Skin epidermis (tissue), 12 donors: Measurements from ENCODE around the gene ICAM5.
A peak's percentile ranks its signal among the peaks of the same experiment; 100 is the strongest.

Experiments
- H3K27ac ChIP-seq, 21 experiments: fragments of 200-600 bp; sonication (generic) in 11 of 21; one replicate each; pipeline ENCODE4 v1.5.0; 2020; ENCODE audit warnings: mild to moderate bottlenecking in 3 of 21, inconsistent platforms in 2 of 21, moderate library complexity in 2 of 21
- H3K4me3 ChIP-seq, 7 experiments: fragments of 200-600 bp; sonication (generic) in 2 of 7; one replicate each; pipeline ENCODE4 v1.5.0; 2020; ENCODE audit warnings: inconsistent platforms in 2 of 7, mild to moderate bottlenecking in 2 of 7, moderate library complexity in 1 of 7

Gene ICAM5

GRCh38 chr19:10316229-10317044 lies 26.7 kb downstream of the ICAM5 start:
- Histone ChIP-seq H3K27ac (peak overlapping the region in 14 of 21 experiments; percentile 61 to 88 (median 82)), H3K4me3 (peak overlapping the region in 4 of 7 experiments; percentile 70 to 98 (median 92))

GRCh38 chr19:10317045-10317856 lies 27.5 kb downstream of the ICAM5 start:
- Histone ChIP-seq H3K4me3 (no peak overlapping the region), H3K27ac (no peak overlapping the region)

GRCh38 chr19:10317857-10318462 lies 28.2 kb downstream of the ICAM5 start:
- Histone ChIP-seq H3K27ac (no peak overlapping the region), H3K4me3 (no peak overlapping the region)

- Histone ChIP-seq H3K27ac (no peak overlapping the region), H3K4me3 (no peak overlapping the region)
Observed at GRCh38 chr19:10318807-10319682, 29.3 kb downstream of the ICAM5 start.

- no peak overlapping the region for H3K4me3 ChIP-seq
- no peak overlapping the region for H3K27ac ChIP-seq
Observed at GRCh38 chr19:10320602-10321416, 31.1 kb downstream of the ICAM5 start.

GRCh38 chr19:10321417-10321797 lies 31.7 kb downstream of the ICAM5 start:
- H3K4me3 ChIP-seq: no peak overlapping the region
- H3K27ac ChIP-seq: no peak overlapping the region

- Histone ChIP-seq H3K4me3 (no peak overlapping the region), H3K27ac (no peak overlapping the region)
Observed at GRCh38 chr19:10321874-10322835, 32.4 kb downstream of the ICAM5 start.

GRCh38 chr19:10325732-10326131 lies 36.0 kb downstream of the ICAM5 start:
- no peak overlapping the region for H3K27ac ChIP-seq
- no peak overlapping the region for H3K4me3 ChIP-seq

GRCh38 chr19:10327793-10328192 lies 38.0 kb downstream of the ICAM5 start:
- H3K4me3 ChIP-seq: no peak overlapping the region
- H3K27ac ChIP-seq: no peak overlapping the region

- Histone ChIP-seq H3K27ac (no peak overlapping the region), H3K4me3 (no peak overlapping the region)
Observed at GRCh38 chr19:10328558-10329429, 39.0 kb downstream of the ICAM5 start.

GRCh38 chr19:10329555-10329954 lies 39.8 kb downstream of the ICAM5 start:
- no peak overlapping the region for H3K4me3 ChIP-seq
- H3K27ac ChIP-seq: no peak overlapping the region

- H3K4me3 ChIP-seq: peak overlapping the region; percentile 53 to 86 (median 79)
- H3K27ac ChIP-seq: peak overlapping the region in 20 of 21 experiments; percentile 63 to 93 (median 82)
Observed at GRCh38 chr19:10332158-10332964, 42.6 kb downstream of the ICAM5 start.

GRCh38 chr19:10332965-10333757 lies 43.4 kb downstream of the ICAM5 start, which contains the start of gene RAVER1:
RAVER1 (minus strand) TSS chr19:10333529; CDS start chr19:10333507, 22 bp downstream.
- Histone ChIP-seq H3K4me3 (peak within 1 kb of the TSS; percentile 53 to 86 (median 79)), H3K27ac (peak within 1 kb of the TSS; percentile 50 to 93 (median 82))

GRCh38 chr19:10333758-10334587 lies 44.2 kb downstream of the ICAM5 start:
- Histone ChIP-seq H3K27ac (peak overlapping the region in 19 of 21 experiments; percentile 22 to 93 (median 55)), H3K4me3 (peak overlapping the region; percentile 53 to 86 (median 79))
